Endothelial cell of umbilical vein (primary cell): ENCODE data around the gene EXOC6B.
A peak's percentile ranks its signal among the peaks of the same experiment; 100 is the strongest.

Source experiments
- MYC ChIP-seq: IDR thresholded peaks from one replicate; pipeline ENCODE4 v1.6.1; 2011; ENCODE audit warnings: mild to moderate bottlenecking, low read depth, low read length
- TF ChIP-seq, protein P1 (sequence below), 2 donors: IDR thresholded peaks; 1 replicate in 1 of 2; 2 replicates in 1 of 2; pipeline ENCODE4 v1.5.1; 2011; ENCODE audit warnings: low read length in 2 of 2, mild to moderate bottlenecking in 2 of 2, moderate library complexity in 2 of 2, control low read depth in 1 of 2, inconsistent platforms in 1 of 2, low read depth in 1 of 2; ENCODE audit not compliant: insufficient read depth in 1 of 2; ENCODE audit errors: extremely low read depth in 1 of 2

GRCh38 chr2:72137498-72138010 lies 688.3 kb downstream of the EXOC6B start:
- TF ChIP-seq, protein P1, sequence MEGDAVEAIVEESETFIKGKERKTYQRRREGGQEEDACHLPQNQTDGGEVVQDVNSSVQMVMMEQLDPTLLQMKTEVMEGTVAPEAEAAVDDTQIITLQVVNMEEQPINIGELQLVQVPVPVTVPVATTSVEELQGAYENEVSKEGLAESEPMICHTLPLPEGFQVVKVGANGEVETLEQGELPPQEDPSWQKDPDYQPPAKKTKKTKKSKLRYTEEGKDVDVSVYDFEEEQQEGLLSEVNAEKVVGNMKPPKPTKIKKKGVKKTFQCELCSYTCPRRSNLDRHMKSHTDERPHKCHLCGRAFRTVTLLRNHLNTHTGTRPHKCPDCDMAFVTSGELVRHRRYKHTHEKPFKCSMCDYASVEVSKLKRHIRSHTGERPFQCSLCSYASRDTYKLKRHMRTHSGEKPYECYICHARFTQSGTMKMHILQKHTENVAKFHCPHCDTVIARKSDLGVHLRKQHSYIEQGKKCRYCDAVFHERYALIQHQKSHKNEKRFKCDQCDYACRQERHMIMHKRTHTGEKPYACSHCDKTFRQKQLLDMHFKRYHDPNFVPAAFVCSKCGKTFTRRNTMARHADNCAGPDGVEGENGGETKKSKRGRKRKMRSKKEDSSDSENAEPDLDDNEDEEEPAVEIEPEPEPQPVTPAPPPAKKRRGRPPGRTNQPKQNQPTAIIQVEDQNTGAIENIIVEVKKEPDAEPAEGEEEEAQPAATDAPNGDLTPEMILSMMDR (IDR thresholded peaks at IDR 0.05; ENCODE audit: extremely low read depth in 1 of 2, insufficient read depth in 1 of 2, low read depth in 1 of 2, low read length in 2 of 2), result peak; percentile 88 to 94
- TF ChIP-seq MYC, result no peak
